Psoas muscle (tissue), 8 donors: ENCODE measurements around the gene ACTR8. TPM values are rescaled to one million over a fixed set of nuclear protein-coding genes. Genes with fewer than 3 reads are reported as not detected.

Experiments used
- ATAC-seq, 4 donors: fragments of 200-7000 bp; cut with Tn5 transposase; one replicate each; pipeline ENCODE4 v1.9.1; 2020; ENCODE audit warnings: moderate library complexity in 3 of 4, mild to moderate bottlenecking in 2 of 4
- DNase-seq, 2 donors: peaks; one replicate each; pipeline ENCODE4 v3.0.0-alpha.2; 2020
- H3K27ac ChIP-seq: fragments of 200-600 bp; one replicate; pipeline ENCODE4 v1.8.0; 2022
- H3K27me3 ChIP-seq, 3 donors: fragments of 200-600 bp in 1 of 3; one replicate each; pipeline versions ENCODE4 v1.6.1 to v1.8.0; 2013 to 2022; ENCODE audit warnings: low read length in 2 of 3, mild to moderate bottlenecking in 2 of 3, moderate library complexity in 1 of 3; ENCODE audit not compliant: insufficient read depth in 3 of 3
- H3K36me3 ChIP-seq, 2 donors: fragments of 200-600 bp in 1 of 2; one replicate each; pipeline versions ENCODE4 v1.6.1 to v1.8.0; 2013 to 2022; ENCODE audit warnings: low read depth in 1 of 2, mild to moderate bottlenecking in 1 of 2, moderate library complexity in 1 of 2; ENCODE audit not compliant: insufficient read depth in 1 of 2
- H3K4me1 ChIP-seq: fragments of 200-600 bp; one replicate; pipeline ENCODE4 v1.8.0; 2022
- H3K4me3 ChIP-seq: fragments of 200-600 bp; one replicate; pipeline ENCODE4 v1.8.0; 2022; ENCODE audit warnings: mild to moderate bottlenecking
- H3K9me3 ChIP-seq: fragments of 200-600 bp; one replicate; pipeline ENCODE4 v1.8.0; 2022
- WGBS, 3 donors: extraction: QIAGEN DNeasy Blood & Tissue Kit; methylation state at CpG; one replicate each; pipeline versions ENCODE4 v1.1.6 to v1.1.7; 2013; 5-methylcytosine and 5-hydroxymethylcytosine counted together
- intact Hi-C, 2 donors: fragments of 100-400 bp; cut with DNase I; formaldehyde crosslinking; loops; one replicate each; pipeline versions ENCODE4 v1.11.0 to v1.14.2; 2022
- polyA plus RNA-seq, 3 donors: library from polyadenylated mRNA; stranded (reverse); fragments of 200-250 nt; gene quantifications; one replicate each; pipeline ENCODE4 v1.2.3, GENCODE V29; 2013
- total RNA-seq, 4 donors: library from RNA; stranded (reverse); fragmentation: NEBNext Ultra II Directional in 2 of 4; extraction: Animal tissue kit (Norgen Biotek cat#: 25700) in 2 of 4; gene quantifications; one replicate each; pipeline versions ENCODE4 v1.2.1 to v1.2.4, GENCODE V29; 2021 to 2023
- TF ChIP-seq, protein P1 (sequence below): fragments of 200-600 bp; IDR thresholded peaks from one replicate; pipeline ENCODE4 v1.8.0; 2022; ENCODE audit warnings: antibody characterized with exemption
- donor health status: healthy with polysubstance abuse.
- donor health status: DM: no; HTN: no; CAD: no; lungs with moderate emphysema.
- donor health status: Bipolar disorder and iron deficiency.
- donor health status: healthy.
- donor health status: DM: yes; HTN: yes; CAD: no.
- donor health status: DM: no; HTN: no; CAD: no.
- donor health status: DM: no; HTN: no; CAD: no.
- donor health status: DM: yes; HTN: yes; CAD: no.

Gene ACTR8
- total and polyA plus RNA-seq, 7 donors, result 8.9 to 24.3 (median 15.2) TPM

DNA sequence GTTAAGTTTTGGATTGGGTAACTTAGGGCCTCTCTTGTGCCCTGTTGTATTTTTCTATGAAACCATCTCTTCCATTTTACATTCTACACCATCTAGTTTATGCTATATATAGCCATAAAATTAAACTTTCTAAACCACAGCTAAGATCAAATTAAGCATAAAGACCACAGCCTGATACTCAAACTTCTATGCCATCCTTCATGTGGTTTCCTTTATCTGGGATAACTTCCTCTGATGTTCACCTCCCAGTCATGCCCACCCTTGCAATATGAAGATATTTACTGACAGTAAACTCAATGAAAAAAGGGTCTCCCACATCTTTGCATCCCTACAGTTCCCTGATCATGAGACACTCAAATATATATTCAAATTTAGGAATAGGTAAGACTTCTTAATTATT, 5.5 kb upstream of the ACTR8 start:
- H3K9me3 ChIP-seq, result no peaks in the 10 kb centered on the region
- TF ChIP-seq, protein P1, sequence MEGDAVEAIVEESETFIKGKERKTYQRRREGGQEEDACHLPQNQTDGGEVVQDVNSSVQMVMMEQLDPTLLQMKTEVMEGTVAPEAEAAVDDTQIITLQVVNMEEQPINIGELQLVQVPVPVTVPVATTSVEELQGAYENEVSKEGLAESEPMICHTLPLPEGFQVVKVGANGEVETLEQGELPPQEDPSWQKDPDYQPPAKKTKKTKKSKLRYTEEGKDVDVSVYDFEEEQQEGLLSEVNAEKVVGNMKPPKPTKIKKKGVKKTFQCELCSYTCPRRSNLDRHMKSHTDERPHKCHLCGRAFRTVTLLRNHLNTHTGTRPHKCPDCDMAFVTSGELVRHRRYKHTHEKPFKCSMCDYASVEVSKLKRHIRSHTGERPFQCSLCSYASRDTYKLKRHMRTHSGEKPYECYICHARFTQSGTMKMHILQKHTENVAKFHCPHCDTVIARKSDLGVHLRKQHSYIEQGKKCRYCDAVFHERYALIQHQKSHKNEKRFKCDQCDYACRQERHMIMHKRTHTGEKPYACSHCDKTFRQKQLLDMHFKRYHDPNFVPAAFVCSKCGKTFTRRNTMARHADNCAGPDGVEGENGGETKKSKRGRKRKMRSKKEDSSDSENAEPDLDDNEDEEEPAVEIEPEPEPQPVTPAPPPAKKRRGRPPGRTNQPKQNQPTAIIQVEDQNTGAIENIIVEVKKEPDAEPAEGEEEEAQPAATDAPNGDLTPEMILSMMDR, result no peak
- ATAC-seq (no peak), DNase-seq (no peak)
- intact Hi-C loops, result no loop called here
- no peak overlapping the region for H3K4me3 ChIP-seq
- peaks cover 17% of the 10 kb centered on the region for H3K4me1 ChIP-seq
- peaks cover 2 to 52% of the 10 kb centered on the region in 2 donors for H3K36me3 ChIP-seq
- H3K27ac ChIP-seq, result no peak overlapping the region
- H3K27me3 ChIP-seq, result no peaks in the 10 kb centered on the region

DNA sequence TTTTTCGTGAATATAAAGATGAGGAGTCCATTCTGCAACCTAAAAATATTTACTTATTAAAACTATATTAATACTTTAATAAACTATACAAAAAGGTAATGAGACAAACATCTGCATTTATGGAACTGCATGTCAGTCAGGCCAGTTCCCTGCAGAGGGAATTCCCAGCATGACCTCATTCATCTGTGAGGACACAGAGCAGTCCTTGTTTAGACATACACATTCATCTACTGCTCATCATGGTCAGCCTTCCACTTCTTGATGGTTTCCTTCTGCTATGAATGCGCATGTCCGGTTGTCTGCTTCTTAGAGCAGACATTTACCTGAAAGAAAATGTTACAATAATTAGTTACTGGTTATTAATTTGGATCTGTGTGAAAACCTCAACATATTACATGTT, 3.3 kb upstream of the ACTR8 start:
- Histone ChIP-seq H3K27ac (no peak overlapping the region), H3K36me3 (peaks cover 2 to 52% of the 10 kb centered on the region in 2 donors), H3K27me3 (no peaks in the 10 kb centered on the region), H3K4me1 (peaks cover 20% of the 10 kb centered on the region), H3K9me3 (no peaks in the 10 kb centered on the region), H3K4me3 (no peak overlapping the region)
- intact Hi-C loops, result no loop called here
- DNase-seq (no peak), ATAC-seq (no peak)
- WGBS, 3 donors, result 90 to 96% (median 93%) methylated on average over 3 of the region's 3 CpGs
- TF ChIP-seq, protein P1, result no peak

DNA sequence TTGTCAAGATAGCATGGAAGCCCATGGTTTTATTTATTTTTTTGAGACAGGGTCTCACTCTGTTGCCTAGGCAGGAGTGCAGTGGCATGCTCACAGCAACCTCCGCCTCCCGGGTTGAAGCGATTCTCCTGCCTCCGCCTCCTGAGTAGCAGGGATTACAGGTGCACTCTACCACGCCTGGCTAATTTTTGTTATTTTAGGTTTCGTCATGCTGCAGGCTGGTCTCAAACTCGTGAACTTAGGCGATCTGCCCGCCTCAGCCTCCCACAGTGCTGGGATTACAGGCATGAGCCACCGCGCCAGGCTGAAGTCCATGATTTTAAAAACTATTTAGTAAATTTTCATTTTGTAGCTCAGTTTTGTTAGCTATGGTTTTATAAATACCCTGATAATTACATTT, 2.7 kb upstream of the ACTR8 start:
- ATAC-seq, result no peak
- Histone ChIP-seq H3K27ac (no peak overlapping the region), H3K4me1 (peaks cover 17% of the 10 kb centered on the region), H3K9me3 (no peaks in the 10 kb centered on the region), H3K27me3 (no peaks in the 10 kb centered on the region), H3K36me3 (peaks cover 2 to 56% of the 10 kb centered on the region in 2 donors), H3K4me3 (no peak overlapping the region)
- no peak for DNase-seq
- intact Hi-C loops, result loop anchor here in 1 of 2 donors (5.0 kb wide), 1 partner anchor 37 kb away; the partner anchor contains the start of genes CHDH and IL17RB
- TF ChIP-seq, protein P1, result no peak
- WGBS, 3 donors, result 94 to 97% (median 94%) methylated on average over 11 of the region's 11 CpGs

DNA sequence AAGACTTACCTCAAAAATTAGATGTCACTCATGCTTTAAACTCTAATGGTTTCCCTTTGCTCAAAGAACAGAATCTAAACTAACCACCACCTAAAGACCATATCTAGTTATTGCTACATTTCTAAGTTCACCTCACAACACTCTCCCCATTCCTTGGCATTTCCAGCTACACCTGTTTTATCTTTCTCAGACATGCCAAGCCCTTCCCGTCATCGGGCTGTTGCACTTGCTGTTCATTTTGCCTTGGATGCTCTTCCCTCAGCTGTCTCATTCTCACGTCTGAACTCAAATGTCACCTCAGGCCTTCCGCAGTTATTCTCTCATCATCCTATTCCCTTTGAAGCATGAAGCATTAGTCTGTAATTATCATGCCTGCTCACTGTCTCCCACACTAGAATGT, 1.1 kb upstream of the ACTR8 start:
- Histone ChIP-seq H3K27me3 (no peaks in the 10 kb centered on the region), H3K27ac (no peak overlapping the region), H3K36me3 (peaks cover 2 to 69% of the 10 kb centered on the region in 2 donors), H3K9me3 (no peaks in the 10 kb centered on the region), H3K4me3 (no peak overlapping the region), H3K4me1 (peaks cover 15% of the 10 kb centered on the region)
- ATAC-seq, result no peak
- intact Hi-C loops, result loop anchor here in 1 of 2 donors (5.0 kb wide), 1 partner anchor 36 kb away; the partner anchor contains the start of genes CHDH and IL17RB
- no peak for DNase-seq
- 39 to 60% (median 41%) methylated on average over 4 of the region's 4 CpGs for WGBS, 3 donors
- TF ChIP-seq, protein P1, result no peak
